GM06990 (cell line): ENCODE data around the gene RDH11.

Source experiments
- DNase-seq: peaks from one replicate; pipeline ENCODE4 v3.0.0-alpha.2; 2011; ENCODE audit not compliant: insufficient read length; ENCODE audit errors: extremely low read depth
- H3K27me3 ChIP-seq: replicated peaks from 2 replicates; pipeline ENCODE4 v1.6.0; 2011; ENCODE audit warnings: low read length; ENCODE audit not compliant: control insufficient read depth, insufficient read depth
- H3K36me3 ChIP-seq: 2 replicates; pipeline ENCODE4 v1.5.1; 2011; ENCODE audit warnings: low read length; ENCODE audit not compliant: control insufficient read depth, insufficient read depth
- H3K4me3 ChIP-seq: replicated peaks from 2 replicates; pipeline ENCODE4 v1.5.1; 2011; ENCODE audit warnings: low read depth, mild to moderate bottlenecking, control low read depth, low read length
- TF ChIP-seq, protein P1 (sequence below): IDR thresholded peaks from 2 replicates; pipeline ENCODE4 v1.5.1; 2011; ENCODE audit warnings: low read length, control low read depth, mild to moderate bottlenecking, inconsistent platforms; ENCODE audit not compliant: insufficient read depth, poor library complexity, severe bottlenecking

Gene RDH11

DNA sequence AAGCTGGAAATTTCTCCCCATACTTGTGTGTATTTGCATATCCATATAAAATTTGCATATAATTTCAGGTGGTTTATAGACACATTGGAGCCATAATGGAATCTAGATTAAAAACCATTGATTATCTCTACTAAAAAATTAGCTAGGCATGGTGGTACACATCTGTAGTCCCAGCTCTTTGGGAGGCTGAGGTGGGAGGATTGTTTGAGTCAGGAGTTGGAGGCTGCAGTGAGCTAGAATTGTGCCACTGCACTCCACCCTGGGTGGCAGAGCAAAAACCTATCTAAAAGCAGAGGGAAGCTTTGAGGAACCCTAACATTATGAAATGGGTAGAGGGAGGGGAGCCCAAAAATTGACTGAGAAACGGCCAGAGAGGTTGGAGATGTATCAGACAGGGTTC is 2.6 kb upstream of the RDH11 start:
- TF ChIP-seq, protein P1, sequence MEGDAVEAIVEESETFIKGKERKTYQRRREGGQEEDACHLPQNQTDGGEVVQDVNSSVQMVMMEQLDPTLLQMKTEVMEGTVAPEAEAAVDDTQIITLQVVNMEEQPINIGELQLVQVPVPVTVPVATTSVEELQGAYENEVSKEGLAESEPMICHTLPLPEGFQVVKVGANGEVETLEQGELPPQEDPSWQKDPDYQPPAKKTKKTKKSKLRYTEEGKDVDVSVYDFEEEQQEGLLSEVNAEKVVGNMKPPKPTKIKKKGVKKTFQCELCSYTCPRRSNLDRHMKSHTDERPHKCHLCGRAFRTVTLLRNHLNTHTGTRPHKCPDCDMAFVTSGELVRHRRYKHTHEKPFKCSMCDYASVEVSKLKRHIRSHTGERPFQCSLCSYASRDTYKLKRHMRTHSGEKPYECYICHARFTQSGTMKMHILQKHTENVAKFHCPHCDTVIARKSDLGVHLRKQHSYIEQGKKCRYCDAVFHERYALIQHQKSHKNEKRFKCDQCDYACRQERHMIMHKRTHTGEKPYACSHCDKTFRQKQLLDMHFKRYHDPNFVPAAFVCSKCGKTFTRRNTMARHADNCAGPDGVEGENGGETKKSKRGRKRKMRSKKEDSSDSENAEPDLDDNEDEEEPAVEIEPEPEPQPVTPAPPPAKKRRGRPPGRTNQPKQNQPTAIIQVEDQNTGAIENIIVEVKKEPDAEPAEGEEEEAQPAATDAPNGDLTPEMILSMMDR, result no peak
- Histone ChIP-seq H3K27me3 (no peaks in the 10 kb centered on the region), H3K4me3 (no peak overlapping the region), H3K36me3 (no peaks in the 10 kb centered on the region)
- no peak for DNase-seq

DNA sequence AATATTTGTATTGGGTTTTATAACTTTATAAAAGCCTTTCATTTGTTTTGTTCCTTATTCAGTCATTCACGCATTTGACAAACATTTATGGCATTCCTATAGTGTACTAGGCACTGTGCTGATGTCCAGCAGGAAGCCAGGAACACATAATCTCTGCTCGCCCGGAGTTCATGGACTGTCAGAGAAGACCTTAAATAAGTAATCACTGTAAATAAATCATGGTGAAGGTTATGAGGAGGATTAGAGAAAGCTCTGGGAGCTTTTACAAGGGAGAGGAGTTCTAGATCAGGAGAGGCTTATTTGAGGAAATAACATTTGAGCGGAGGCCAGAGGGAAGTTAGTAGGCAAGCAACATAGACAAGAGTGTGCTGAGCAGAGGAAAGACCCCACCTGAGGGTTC is 1.4 kb upstream of the RDH11 start:
- Histone ChIP-seq H3K27me3 (no peaks in the 10 kb centered on the region), H3K36me3 (no peaks in the 10 kb centered on the region; the same call in 1 of the 2 replicates), H3K4me3 (no peak overlapping the region)
- DNase-seq, result no peak
- TF ChIP-seq, protein P1, result no peak

DNA sequence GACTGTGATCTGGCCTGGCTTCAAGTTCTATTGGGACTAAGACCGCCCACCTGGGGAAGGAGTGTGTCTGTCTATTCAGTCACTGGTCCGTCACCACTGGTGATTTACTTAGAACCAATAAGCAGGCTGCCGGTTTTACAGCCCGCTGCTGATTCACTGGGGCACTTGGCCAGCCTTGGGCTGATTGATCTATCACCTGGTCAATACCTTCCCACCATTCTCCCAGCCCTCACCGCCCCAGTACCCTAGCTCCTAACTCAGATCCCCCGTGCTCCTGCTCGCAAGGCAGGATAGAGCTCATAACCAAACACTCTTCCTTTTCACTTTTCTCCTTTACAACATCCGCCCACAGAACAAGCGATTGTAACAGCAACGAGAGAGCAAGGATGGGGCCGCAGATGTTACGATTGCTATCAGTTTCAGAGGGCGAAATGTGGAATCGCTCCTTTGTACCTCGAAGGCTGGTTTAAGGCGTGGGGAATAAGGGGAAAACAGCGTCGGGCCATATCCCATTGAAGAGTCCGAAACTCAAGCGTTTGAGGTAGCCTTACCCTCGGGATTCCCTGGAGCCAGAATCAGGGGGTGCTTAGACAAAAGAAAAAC is 672 bp downstream of the RDH11 start:
- TF ChIP-seq, protein P1, result no peak
- peak; percentile 78 for DNase-seq
- peak overlapping the region; percentile 75 for H3K4me3 ChIP-seq
- H3K27me3 ChIP-seq, result no peaks in the 10 kb centered on the region
- H3K36me3 ChIP-seq, result no peaks in the 10 kb centered on the region; the same call in none of the 2 replicates

DNA sequence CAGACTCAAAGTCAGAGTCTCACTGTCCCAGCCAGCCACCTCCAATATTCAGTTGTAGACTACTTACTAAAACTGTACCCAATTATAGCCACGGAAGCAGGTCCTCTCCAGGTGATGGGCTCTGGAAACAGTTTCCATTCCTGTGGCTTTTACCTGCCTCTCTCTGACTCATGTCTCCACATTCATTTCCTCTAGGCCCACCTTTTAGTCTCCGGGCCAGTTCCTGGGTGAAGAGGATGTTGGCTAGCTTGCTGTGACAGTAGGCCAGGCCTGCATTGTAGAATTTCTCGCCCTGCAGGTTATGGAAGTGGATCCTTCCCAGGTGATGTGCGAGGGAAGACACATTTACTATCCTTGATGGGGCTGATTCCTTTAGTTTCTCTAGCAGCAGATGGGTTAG is 5.6 kb downstream of the RDH11 start:
- TF ChIP-seq, protein P1, result no peak
- DNase-seq, result no peak
- H3K4me3 ChIP-seq, result no peak overlapping the region
- no peaks in the 10 kb centered on the region for H3K27me3 ChIP-seq
- H3K36me3 ChIP-seq, result peaks cover 2% of the 10 kb centered on the region

DNA sequence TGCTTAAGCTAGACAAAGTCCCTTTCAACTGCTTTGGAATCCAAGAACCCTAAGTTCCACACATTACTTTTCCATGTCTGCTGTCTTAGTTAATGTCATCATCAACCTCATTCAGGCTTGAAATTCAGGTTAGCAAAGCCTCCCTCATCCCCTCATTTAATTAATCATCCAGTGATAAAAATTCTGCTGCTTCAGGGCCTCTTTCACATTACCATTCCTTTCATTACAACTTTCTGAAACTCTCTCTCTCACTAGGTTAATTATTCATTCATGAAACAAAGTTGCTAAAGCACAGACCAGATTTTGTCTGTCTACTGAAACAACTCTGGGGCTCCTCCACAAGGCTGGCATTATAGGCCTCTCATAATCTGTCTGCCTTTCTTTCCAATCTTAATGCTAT is 11.7 kb downstream of the RDH11 start:
- Histone ChIP-seq H3K27me3 (no peaks in the 10 kb centered on the region), H3K4me3 (no peak overlapping the region), H3K36me3 (no peaks in the 10 kb centered on the region; the same call in none of the 2 replicates)
- DNase-seq, result no peak
- TF ChIP-seq, protein P1, result no peak

DNA sequence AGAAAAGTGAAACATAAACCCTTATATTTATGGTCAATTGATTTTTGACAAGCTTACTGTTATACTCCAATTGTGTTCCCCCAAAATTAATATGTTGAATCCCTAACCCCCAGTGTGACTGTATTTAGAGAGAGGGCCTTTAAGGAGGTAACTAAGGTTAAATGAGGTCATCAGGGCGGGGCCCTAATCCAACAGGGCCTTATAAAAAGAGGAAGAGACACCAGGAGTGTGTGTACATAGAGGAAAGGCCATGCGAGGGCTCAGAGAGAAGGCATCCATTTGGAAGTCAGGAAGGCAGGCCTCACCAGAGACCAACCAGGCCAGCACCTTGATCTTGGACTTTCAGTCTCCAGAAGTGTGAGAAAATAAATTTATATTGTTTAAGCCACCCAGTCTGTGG is 14.6 kb downstream of the RDH11 start:
- no peaks in the 10 kb centered on the region for H3K27me3 ChIP-seq
- TF ChIP-seq, protein P1, result no peak
- peaks cover 2% of the 10 kb centered on the region for H3K36me3 ChIP-seq
- no peak overlapping the region for H3K4me3 ChIP-seq
- DNase-seq, result no peak
